NB4 (cell line): ENCODE data around the gene OR1J2.

Experiments used
- MYC ChIP-seq: IDR thresholded peaks from 2 replicates; pipeline ENCODE4 v1.6.1; 2011; ENCODE audit warnings: low read depth, low read length
- POLR2A ChIP-seq: IDR thresholded peaks from 2 replicates; pipeline ENCODE4 v1.6.1; 2011; ENCODE audit warnings: mild to moderate bottlenecking; ENCODE audit not compliant: insufficient read length; ENCODE audit errors: extremely low read depth
- TF ChIP-seq, protein P1 (sequence below): IDR thresholded peaks from one replicate; pipeline ENCODE4 v1.5.1; 2012; ENCODE audit warnings: low read depth, low read length
- TF ChIP-seq, protein P2 (sequence below): IDR thresholded peaks from 2 replicates; pipeline ENCODE4 v1.6.1; 2011; ENCODE audit warnings: low read depth, low read length

DNA sequence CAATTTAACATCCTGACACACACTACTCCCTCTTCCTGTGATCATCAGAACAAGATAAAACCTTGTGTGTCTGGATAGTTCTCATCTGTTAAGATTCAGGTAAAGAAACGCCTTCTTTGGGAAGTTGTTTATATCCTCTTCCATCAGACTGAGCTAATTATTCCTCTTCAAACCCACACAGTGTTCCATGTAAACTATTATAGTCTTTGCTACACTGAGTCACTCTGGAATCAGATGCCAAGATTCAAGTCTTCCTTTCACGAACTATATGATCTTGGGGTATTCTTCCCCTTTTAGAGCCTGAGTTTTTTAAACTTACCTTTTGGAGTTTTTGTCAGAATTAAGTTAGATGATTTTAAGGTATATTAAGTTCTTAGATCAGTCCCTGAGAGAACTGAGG, 34.9 kb upstream of the OR1J2 start:
- TF ChIP-seq, protein P1, sequence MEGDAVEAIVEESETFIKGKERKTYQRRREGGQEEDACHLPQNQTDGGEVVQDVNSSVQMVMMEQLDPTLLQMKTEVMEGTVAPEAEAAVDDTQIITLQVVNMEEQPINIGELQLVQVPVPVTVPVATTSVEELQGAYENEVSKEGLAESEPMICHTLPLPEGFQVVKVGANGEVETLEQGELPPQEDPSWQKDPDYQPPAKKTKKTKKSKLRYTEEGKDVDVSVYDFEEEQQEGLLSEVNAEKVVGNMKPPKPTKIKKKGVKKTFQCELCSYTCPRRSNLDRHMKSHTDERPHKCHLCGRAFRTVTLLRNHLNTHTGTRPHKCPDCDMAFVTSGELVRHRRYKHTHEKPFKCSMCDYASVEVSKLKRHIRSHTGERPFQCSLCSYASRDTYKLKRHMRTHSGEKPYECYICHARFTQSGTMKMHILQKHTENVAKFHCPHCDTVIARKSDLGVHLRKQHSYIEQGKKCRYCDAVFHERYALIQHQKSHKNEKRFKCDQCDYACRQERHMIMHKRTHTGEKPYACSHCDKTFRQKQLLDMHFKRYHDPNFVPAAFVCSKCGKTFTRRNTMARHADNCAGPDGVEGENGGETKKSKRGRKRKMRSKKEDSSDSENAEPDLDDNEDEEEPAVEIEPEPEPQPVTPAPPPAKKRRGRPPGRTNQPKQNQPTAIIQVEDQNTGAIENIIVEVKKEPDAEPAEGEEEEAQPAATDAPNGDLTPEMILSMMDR, result no peak
- no peak for TF ChIP-seq POLR2A
- no peak for TF ChIP-seq MYC
- TF ChIP-seq, protein P2, sequence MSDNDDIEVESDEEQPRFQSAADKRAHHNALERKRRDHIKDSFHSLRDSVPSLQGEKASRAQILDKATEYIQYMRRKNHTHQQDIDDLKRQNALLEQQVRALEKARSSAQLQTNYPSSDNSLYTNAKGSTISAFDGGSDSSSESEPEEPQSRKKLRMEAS, result no peak
